B cell (primary cell): ENCODE results near the gene COL11A2. TPM values are rescaled to one million over a fixed set of nuclear protein-coding genes. Genes with fewer than 3 reads are reported as not detected.

Source experiments
- ATAC-seq: fragments of 200-7000 bp; cut with Tn5 transposase; one replicate; pipeline ENCODE4 v1.10.0; 2021; ENCODE audit warnings: low read depth, mild to moderate bottlenecking, moderate number of reproducible peaks, moderate library complexity
- CTCF ChIA-PET: fragments of 350-600 bp; sonication (Branson Sonifier 250); formaldehyde crosslinking; loops from one replicate; lab custom pipeline; 2021; ENCODE audit warnings: antibody characterized with exemption, inconsistent platforms; lab: Charles Lee
- POLR2A ChIA-PET: fragments of 350-600 bp; sonication (Branson Sonifier 250); formaldehyde crosslinking; loops from one replicate; lab custom pipeline; 2021; ENCODE audit warnings: antibody characterized with exemption; lab: Charles Lee
- DNase-seq: peaks from one replicate; pipeline ENCODE4 v3.0.0; 2013
- H2AFZ ChIP-seq: 2 replicates; pipeline ENCODE4 v1.6.1; 2012; ENCODE audit warnings: mild to moderate bottlenecking, low read depth, low read length; ENCODE audit not compliant: insufficient read depth, poor library complexity, severe bottlenecking
- H3K27ac ChIP-seq, 2 donors: 1 replicate in 1 of 2; 2 replicates in 1 of 2; pipeline ENCODE4 v1.5.1; 2012 to 2013; ENCODE audit warnings: low read length in 2 of 2, mild to moderate bottlenecking in 2 of 2, moderate library complexity in 1 of 2
- H3K27me3 ChIP-seq, 4 experiments: fragments of 200-600 bp in 1 of 4; sonication (generic) in 1 of 4; replicated peaks in 1 of 4; 1 replicate in 2 of 4; 2 replicates in 2 of 4; pipeline versions ENCODE4 v1.6.1 to v1.7.0; 2013 to 2016; ENCODE audit warnings: low read length in 3 of 4, mild to moderate bottlenecking in 2 of 4, mixed read lengths in 1 of 4, moderate library complexity in 1 of 4; ENCODE audit not compliant: insufficient read depth in 4 of 4, control insufficient read depth in 3 of 4; ENCODE audit errors: control extremely low read depth in 1 of 4
- H3K36me3 ChIP-seq, 2 experiments: replicated peaks in 1 of 2; 1 replicate in 1 of 2; 2 replicates in 1 of 2; pipeline versions ENCODE4 v1.6.1 to v1.7.1; 2013; ENCODE audit warnings: low read length in 1 of 2; ENCODE audit not compliant: insufficient read depth in 2 of 2, control insufficient read depth in 1 of 2; ENCODE audit errors: control extremely low read depth in 1 of 2, extremely low read depth in 1 of 2
- H3K4me1 ChIP-seq, 2 donors: fragments of 200-600 bp in 1 of 2; sonication (generic) in 1 of 2; 1 replicate in 1 of 2; 2 replicates in 1 of 2; pipeline versions ENCODE4 v1.5.1 to v1.6.1; 2013 to 2017; ENCODE audit warnings: low read length in 2 of 2; ENCODE audit not compliant: control insufficient read depth in 2 of 2, insufficient read depth in 2 of 2
- H3K4me2 ChIP-seq: replicated peaks from 2 replicates; pipeline ENCODE3; 2012; ENCODE audit warnings: mild to moderate bottlenecking, low read depth, low read length; ENCODE audit not compliant: poor library complexity, severe bottlenecking
- H3K4me3 ChIP-seq, 5 experiments: fragments of 200-600 bp in 1 of 5; sonication (generic) in 1 of 5; 1 replicate in 3 of 5; 2 replicates in 2 of 5; pipeline versions ENCODE4 v1.5.1 to v1.7.0; 2011 to 2016; ENCODE audit warnings: low read length in 4 of 5, mild to moderate bottlenecking in 4 of 5, low read depth in 2 of 5, control low read depth in 1 of 5, moderate library complexity in 1 of 5; ENCODE audit not compliant: insufficient read depth in 1 of 5; ENCODE audit errors: control extremely low read depth in 1 of 5, extremely low read depth in 1 of 5
- H3K79me2 ChIP-seq: fragments of 200-600 bp; sonication (generic); one replicate; pipeline ENCODE4 v1.6.0; 2016; ENCODE audit warnings: low read length; ENCODE audit not compliant: control insufficient read depth, insufficient read depth
- H3K9ac ChIP-seq: fragments of 200-600 bp; sonication (generic); 2 replicates; pipeline ENCODE4 v1.6.1; 2017; ENCODE audit warnings: mild to moderate bottlenecking, low read length, moderate library complexity
- H3K9me3 ChIP-seq, 3 donors: one replicate each; pipeline versions ENCODE4 v1.6.1 to v1.7.1; 2013; ENCODE audit warnings: low read length in 2 of 3; ENCODE audit not compliant: control insufficient read depth in 2 of 3, insufficient read depth in 1 of 3; ENCODE audit errors: control extremely low read depth in 1 of 3
- H4K20me1 ChIP-seq: 2 replicates; pipeline ENCODE4 v1.6.0; 2012; ENCODE audit warnings: mild to moderate bottlenecking, low read length; ENCODE audit not compliant: insufficient read depth, control insufficient read depth, poor library complexity, severe bottlenecking
- H3K27ac Mint-ChIP-seq: one replicate; pipeline ENCODE4 v1.8.0; 2021; ENCODE audit warnings: mixed read lengths
- H3K27me3 Mint-ChIP-seq: one replicate; pipeline ENCODE4 v1.8.0; 2021; ENCODE audit warnings: mixed read lengths
- H3K4me1 Mint-ChIP-seq: one replicate; pipeline ENCODE4 v1.8.0; 2021; ENCODE audit warnings: mixed read lengths
- H3K4me3 Mint-ChIP-seq: one replicate; pipeline ENCODE4 v1.8.0; 2021; ENCODE audit warnings: mixed read lengths
- H3K9me3 Mint-ChIP-seq: one replicate; pipeline ENCODE4 v1.8.0; 2022; ENCODE audit warnings: mixed read lengths; ENCODE audit not compliant: insufficient read depth
- EZH2 ChIP-seq: IDR thresholded peaks from 2 replicates; pipeline ENCODE4 v1.6.1; 2012; ENCODE audit warnings: borderline replicate concordance, low read depth, mild to moderate bottlenecking, moderate library complexity, low read length; ENCODE audit not compliant: insufficient read depth, poor library complexity, severe bottlenecking
- WGBS: methylation state at CpG from one replicate; pipeline ENCODE4 v1.1.5; 2013; ENCODE audit warnings: missing lambda C conversion rate; ENCODE audit not compliant: insufficient coverage; 5-methylcytosine and 5-hydroxymethylcytosine counted together
- intact Hi-C: fragments of 100-400 bp; cut with micrococcal nuclease; formaldehyde crosslinking; loops from one replicate; pipeline ENCODE4 v1.10.0; 2022
- polyA plus RNA-seq: library from polyadenylated mRNA; depleted of rRNA; stranded (reverse); fragments of >200 nt; gene quantifications from 2 replicates; pipeline ENCODE4 v1.2.3, GENCODE V29; 2012
- total RNA-seq, 2 donors: library from RNA; stranded (reverse); fragments of 120-200 nt in 1 of 2; gene quantifications; 1 replicate in 1 of 2; 2 replicates in 1 of 2; pipeline versions ENCODE4 v1.2.3 to v1.2.4, GENCODE V29; 2013 to 2022
- TF ChIP-seq, protein P1 (sequence below): fragments of 200-600 bp; IDR thresholded peaks from one replicate; pipeline ENCODE4 v1.8.0; 2022; ENCODE audit warnings: antibody characterized with exemption, mild to moderate bottlenecking

Gene COL11A2
- total and polyA plus RNA-seq, 2 donors (not counting 1 experiment from before 2014, with no cell fraction given): 0.39 to 0.82 TPM

DNA sequence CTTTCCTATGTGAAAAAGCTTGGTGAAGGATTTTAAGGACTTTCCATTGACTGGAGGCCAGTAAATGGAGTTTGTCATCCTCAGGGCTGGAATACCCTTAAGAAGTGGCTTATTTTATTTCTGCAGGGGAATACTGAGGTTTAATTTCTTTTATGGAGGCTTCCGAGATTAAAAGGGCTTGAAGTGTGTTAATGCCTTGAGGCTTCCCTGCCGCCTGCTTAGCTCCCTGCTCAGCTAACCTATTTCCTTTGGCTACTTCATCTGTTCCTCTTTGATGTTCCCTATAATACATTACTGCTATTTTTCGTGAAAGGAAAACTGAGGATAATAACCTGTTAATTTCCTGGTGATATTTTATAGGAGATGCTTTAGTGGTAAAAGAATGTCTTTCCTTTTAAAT, 72.3 kb downstream of the COL11A2 start:
- Histone ChIP-seq H3K9me3 (peaks cover 0 to 12% (median 10%) of the 10 kb centered on the region in 3 donors), H3K36me3 (no peaks in the 10 kb centered on the region), H3K27ac (no peak overlapping the region), H3K4me1 (peaks cover 29 to 34% of the 10 kb centered on the region in 2 donors), H2AFZ (no peak overlapping the region), H3K9ac (no peak overlapping the region), H4K20me1 (no peaks in the 10 kb centered on the region), H3K27me3 (no peaks in the 10 kb centered on the region), H3K79me2 (peaks cover 4% of the 10 kb centered on the region), H3K4me3 (no peak overlapping the region), H3K4me2 (no peak overlapping the region)
- ATAC-seq (no peak), DNase-seq (no peak)
- no peak overlapping the region for H3K4me3 Mint-ChIP-seq
- H3K9me3 Mint-ChIP-seq: peaks cover 4% of the 10 kb centered on the region
- no CpG with 5 or more reads among the region's 3 CpGs for WGBS
- no peak overlapping the region for H3K27ac Mint-ChIP-seq
- peaks cover 3% of the 10 kb centered on the region for H3K27me3 Mint-ChIP-seq
- H3K4me1 Mint-ChIP-seq: peaks cover 33% of the 10 kb centered on the region
- intact Hi-C loops: no loop called here
- TF ChIP-seq, protein P1, sequence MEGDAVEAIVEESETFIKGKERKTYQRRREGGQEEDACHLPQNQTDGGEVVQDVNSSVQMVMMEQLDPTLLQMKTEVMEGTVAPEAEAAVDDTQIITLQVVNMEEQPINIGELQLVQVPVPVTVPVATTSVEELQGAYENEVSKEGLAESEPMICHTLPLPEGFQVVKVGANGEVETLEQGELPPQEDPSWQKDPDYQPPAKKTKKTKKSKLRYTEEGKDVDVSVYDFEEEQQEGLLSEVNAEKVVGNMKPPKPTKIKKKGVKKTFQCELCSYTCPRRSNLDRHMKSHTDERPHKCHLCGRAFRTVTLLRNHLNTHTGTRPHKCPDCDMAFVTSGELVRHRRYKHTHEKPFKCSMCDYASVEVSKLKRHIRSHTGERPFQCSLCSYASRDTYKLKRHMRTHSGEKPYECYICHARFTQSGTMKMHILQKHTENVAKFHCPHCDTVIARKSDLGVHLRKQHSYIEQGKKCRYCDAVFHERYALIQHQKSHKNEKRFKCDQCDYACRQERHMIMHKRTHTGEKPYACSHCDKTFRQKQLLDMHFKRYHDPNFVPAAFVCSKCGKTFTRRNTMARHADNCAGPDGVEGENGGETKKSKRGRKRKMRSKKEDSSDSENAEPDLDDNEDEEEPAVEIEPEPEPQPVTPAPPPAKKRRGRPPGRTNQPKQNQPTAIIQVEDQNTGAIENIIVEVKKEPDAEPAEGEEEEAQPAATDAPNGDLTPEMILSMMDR: no peak
- no peak for TF ChIP-seq EZH2
- ChIA-PET POLR2A (interaction anchor here (0.5 to 1.0 kb wide), 2 partner anchors 39 to 128 kb away, joined by 3 read pairs; no protein-coding TSS in a partner anchor), CTCF (interaction anchor here (0.7 to 6.2 kb wide), 27 partner anchors 9 to 234 kb away, joined by 3 to 49 read pairs (median 4); partner anchors contain the start of gene B3GALT4)

GRCh38 chr6:33118525-33119123, 73.6 kb downstream of the COL11A2 start:
- H4K20me1 ChIP-seq: no peaks in the 10 kb centered on the region
- WGBS: no CpG with 5 or more reads among the region's 3 CpGs
- peaks cover 1% of the 10 kb centered on the region for H3K9me3 Mint-ChIP-seq
- peak overlapping the region; percentile 59 for H3K4me2 ChIP-seq
- intact Hi-C loops: loop anchor here (1.0 kb wide), 1 partner anchor 130 kb away; no protein-coding TSS in a partner anchor
- H3K4me3 ChIP-seq: no peak overlapping the region
- DNase-seq: peak; percentile 82
- ChIA-PET CTCF (interaction anchor here (0.8 to 6.2 kb wide), 18 partner anchors 9 to 163 kb away, joined by 3 to 49 read pairs (median 4); no protein-coding TSS in a partner anchor), POLR2A (no interaction called here)
- peaks cover 3% of the 10 kb centered on the region for H3K27me3 Mint-ChIP-seq
- no peak for TF ChIP-seq EZH2
- TF ChIP-seq, protein P1: peak; percentile 92
- peaks cover 0 to 4% (median 3%) of the 10 kb centered on the region in 3 donors for H3K9me3 ChIP-seq
- no peak overlapping the region for H2AFZ ChIP-seq
- H3K9ac ChIP-seq: no peak overlapping the region
- peak overlapping the region; percentile 47 for H3K4me3 Mint-ChIP-seq
- peak; percentile 48 for ATAC-seq
- no peaks in the 10 kb centered on the region for H3K27me3 ChIP-seq
- no peak overlapping the region for H3K27ac Mint-ChIP-seq
- no peak overlapping the region for H3K27ac ChIP-seq
- H3K79me2 ChIP-seq: peaks cover 4% of the 10 kb centered on the region
- H3K4me1 Mint-ChIP-seq: peaks cover 46% of the 10 kb centered on the region
- no peaks in the 10 kb centered on the region for H3K36me3 ChIP-seq
- H3K4me1 ChIP-seq: peaks cover 43 to 47% of the 10 kb centered on the region in 2 donors
